Cardiac fibroblast (primary cell): ENCODE measurements around the gene C2CD5.
"Not testable (repeated sequence)": the region's sequence is repeated elsewhere in the genome, so short reads cannot be mapped to it uniquely, and the experiment has no call there.

Experiments used
- DNase-seq, 2 donors: peaks; one replicate each; pipeline versions ENCODE4 v3.0.0 to v3.0.0-alpha.2; 2010; ENCODE audit warnings: low read depth in 2 of 2
- H3K4me3 ChIP-seq, 2 donors: replicated peaks in 1 of 2; 1 replicate in 1 of 2; 2 replicates in 1 of 2; pipeline ENCODE4 v1.5.1; 2011; ENCODE audit warnings: low read depth in 2 of 2, low read length in 2 of 2, mild to moderate bottlenecking in 2 of 2, moderate library complexity in 1 of 2
- CTCF ChIP-seq: IDR thresholded peaks from one replicate; pipeline ENCODE4 v1.5.1; 2011; ENCODE audit warnings: low read depth, mild to moderate bottlenecking, low read length, inconsistent platforms

The C2CD5 gene

GRCh38 chr12:22576065-22576464 lies 31.7 kb upstream of the C2CD5 start:
- no peak overlapping the region for H3K4me3 ChIP-seq
- DNase-seq, result no peak
- no peak for TF ChIP-seq CTCF

GRCh38 chr12:22574921-22575320 lies 30.6 kb upstream of the C2CD5 start:
- DNase-seq, result no peak
- no peak overlapping the region for H3K4me3 ChIP-seq
- no peak for TF ChIP-seq CTCF

GRCh38 chr12:22573181-22573580 lies 28.8 kb upstream of the C2CD5 start:
- TF ChIP-seq CTCF, result no peak
- DNase-seq, result no peak
- no peak overlapping the region for H3K4me3 ChIP-seq

- no peak for DNase-seq
- H3K4me3 ChIP-seq, result no peak overlapping the region
- TF ChIP-seq CTCF, result no peak
These were observed 24.9 kb upstream of the C2CD5 start for GRCh38 chr12:22569253-22569652.

GRCh38 chr12:22562036-22563028 lies 18.0 kb upstream of the C2CD5 start:
- DNase-seq, result no peak
- no peak overlapping the region for H3K4me3 ChIP-seq
- no peak for TF ChIP-seq CTCF

- DNase-seq, H3K4me3 ChIP-seq: not testable (repeated sequence)
These were observed 10.4 kb upstream of the C2CD5 start for GRCh38 chr12:22554750-22555149.

- H3K4me3 ChIP-seq, result no peak overlapping the region
- TF ChIP-seq CTCF, result no peak
- no peak for DNase-seq
These were observed 7.3 kb upstream of the C2CD5 start for GRCh38 chr12:22551624-22552023.
